ENCODE measurements around the gene LMF1.

- no peak for TF ChIP-seq CTCF (conservative IDR thresholded peaks at IDR 0.05; ENCODE audit: low read depth, low read length)
- TF ChIP-seq EZH2 (IDR thresholded peaks at IDR 0.05; ENCODE audit: low read length, unreplicated experiment): no peak
- no peak for TF ChIP-seq EZH2phosphoT487 (IDR thresholded peaks at IDR 0.05; ENCODE audit: borderline replicate concordance, low read length)
These were observed 36.6 kb downstream of the LMF1 start for GRCh38 chr16:934178-934577.
